Calu3 (cell line): ENCODE measurements around the gene NEB. TPM values are rescaled to one million over a fixed set of nuclear protein-coding genes. Genes with fewer than 3 reads are reported as not detected.

Experiments
- BruUV-seq: library from RNA; stranded (reverse); fragments of 400-500 nt; replicated peaks from 2 replicates; lab custom pipeline; 2021; lab: Mats Ljungman, UMichigan
- CTCF ChIA-PET: fragments of 300-600 bp; sonication (Branson Sonifier 250); formaldehyde crosslinking; loops from one replicate; lab custom pipeline; 2022; ENCODE audit warnings: antibody characterized with exemption; lab: Charles Lee
- DNase-seq: peaks from one replicate; pipeline ENCODE4 v3.0.0; 2022
- H3K27ac Mint-ChIP-seq: one replicate; pipeline ENCODE4 v1.8.0; 2022; ENCODE audit warnings: mixed read lengths; ENCODE audit not compliant: unreplicated experiment
- H3K27me3 Mint-ChIP-seq: one replicate; pipeline ENCODE4 v1.8.0; 2022; ENCODE audit warnings: mixed read lengths; ENCODE audit not compliant: unreplicated experiment
- H3K36me3 Mint-ChIP-seq: one replicate; pipeline ENCODE4 v1.8.0; 2022; ENCODE audit warnings: mild to moderate bottlenecking, moderate library complexity, mixed read lengths; ENCODE audit not compliant: insufficient read depth, unreplicated experiment
- H3K4me1 Mint-ChIP-seq: one replicate; pipeline ENCODE4 v1.8.0; 2022; ENCODE audit warnings: mild to moderate bottlenecking, low read depth, mixed read lengths; ENCODE audit not compliant: unreplicated experiment
- H3K4me3 Mint-ChIP-seq: one replicate; pipeline ENCODE4 v1.8.0; 2022; ENCODE audit warnings: mild to moderate bottlenecking, low read depth, moderate library complexity, mixed read lengths; ENCODE audit not compliant: unreplicated experiment
- H3K9me3 Mint-ChIP-seq: one replicate; pipeline ENCODE4 v1.8.0; 2022; ENCODE audit warnings: low read depth, mixed read lengths; ENCODE audit not compliant: unreplicated experiment
- CTCF ChIP-seq: fragments of 200-600 bp; IDR thresholded peaks from one replicate; pipeline ENCODE4 v1.8.0; 2022; ENCODE audit warnings: antibody characterized with exemption; ENCODE audit not compliant: unreplicated experiment
- intact Hi-C: fragments of 100-400 bp; cut with micrococcal nuclease; formaldehyde crosslinking; loops from one replicate; pipeline ENCODE4 v1.10.0; 2022; ENCODE audit not compliant: unreplicated experiment
- total RNA-seq: library from RNA; stranded (reverse); gene quantifications from 2 replicates; pipeline ENCODE4 v1.2.3, GENCODE V29; 2022

NEB gene
- total RNA-seq, 1 experiment from 2014 or later = 27.5 TPM

GRCh38 chr2:151623631-151624030 is 110.6 kb downstream of the NEB start:
- no peak for DNase-seq
- H3K27ac Mint-ChIP-seq = no peak overlapping the region
- no TSS peak for BruUV-seq
- no peaks in the 10 kb centered on the region for H3K9me3 Mint-ChIP-seq
- TF ChIP-seq CTCF = no peak
- H3K4me3 Mint-ChIP-seq = no peak overlapping the region
- CTCF ChIA-PET = no interaction called here
- no peaks in the 10 kb centered on the region for H3K4me1 Mint-ChIP-seq
- H3K36me3 Mint-ChIP-seq = no peaks in the 10 kb centered on the region
- intact Hi-C loops = no loop called here
- no peaks in the 10 kb centered on the region for H3K27me3 Mint-ChIP-seq

- TF ChIP-seq CTCF = no peak
- Mint-ChIP-seq H3K27me3 (no peaks in the 10 kb centered on the region), H3K27ac (no peak overlapping the region), H3K36me3 (no peaks in the 10 kb centered on the region), H3K4me3 (no peak overlapping the region), H3K4me1 (no peaks in the 10 kb centered on the region), H3K9me3 (no peaks in the 10 kb centered on the region)
- no peak for DNase-seq
- no TSS peak for BruUV-seq
- intact Hi-C loops = no loop called here
- CTCF ChIA-PET = no interaction called here
Observed at GRCh38 chr2:151620761-151621160, 113.5 kb downstream of the NEB start.

- intact Hi-C loops = no loop called here
- Mint-ChIP-seq H3K27me3 (no peaks in the 10 kb centered on the region), H3K27ac (no peak overlapping the region), H3K9me3 (no peaks in the 10 kb centered on the region), H3K4me3 (no peak overlapping the region), H3K36me3 (no peaks in the 10 kb centered on the region), H3K4me1 (peaks cover 11% of the 10 kb centered on the region)
- no peak for TF ChIP-seq CTCF
- DNase-seq = no peak
- no TSS peak for BruUV-seq
- CTCF ChIA-PET = no interaction called here
Observed at GRCh38 chr2:151619337-151619989, 114.8 kb downstream of the NEB start.

GRCh38 chr2:151616760-151617339 is 117.4 kb downstream of the NEB start:
- H3K9me3 Mint-ChIP-seq = no peaks in the 10 kb centered on the region
- CTCF ChIA-PET = no interaction called here
- no peak for TF ChIP-seq CTCF

More at GRCh38 chr2:151616760-151617339, 117.4 kb downstream of the NEB start:
- no peak for DNase-seq
- BruUV-seq = no TSS peak
- no peak overlapping the region for H3K4me3 Mint-ChIP-seq
- no peaks in the 10 kb centered on the region for H3K27me3 Mint-ChIP-seq
- no peaks in the 10 kb centered on the region for H3K36me3 Mint-ChIP-seq
- H3K4me1 Mint-ChIP-seq = peaks cover 13% of the 10 kb centered on the region
- intact Hi-C loops = no loop called here
- no peak overlapping the region for H3K27ac Mint-ChIP-seq
